HG02642 (cell line): ENCODE results near the gene IQUB.
A peak's percentile ranks its signal among the peaks of the same experiment; 100 is the strongest.
"Not testable (repeated sequence)": the region's sequence is repeated elsewhere in the genome, so short reads cannot be mapped to it uniquely, and the experiment has no call there.

Source experiments
- ATAC-seq: cut with Tn5 transposase; IDR thresholded peaks from one replicate; pipeline ENCODE4 v1.9.1; 2021; ENCODE audit warnings: mild to moderate bottlenecking; ENCODE audit not compliant: unreplicated experiment, poor library complexity

The IQUB gene

DNA sequence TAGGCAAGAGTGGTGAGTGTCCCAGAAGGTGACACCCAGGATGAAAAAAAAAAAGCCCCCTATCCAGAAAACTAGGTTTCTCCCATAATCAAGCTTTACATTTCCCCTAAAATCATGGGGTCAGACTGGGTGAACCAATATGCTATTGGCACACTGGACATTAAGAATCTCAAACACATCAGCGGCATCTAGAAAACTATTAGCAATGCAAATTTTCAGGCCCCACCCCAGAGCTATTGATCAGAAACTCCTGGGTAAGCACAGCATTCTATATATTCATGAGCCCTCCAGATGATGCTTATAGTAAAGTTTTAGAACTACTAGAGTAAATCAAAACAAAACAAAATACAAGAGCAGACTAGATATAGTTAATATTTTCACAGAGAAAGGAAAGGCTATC lies 36.4 kb downstream of the IQUB start:
- no peak for ATAC-seq

DNA sequence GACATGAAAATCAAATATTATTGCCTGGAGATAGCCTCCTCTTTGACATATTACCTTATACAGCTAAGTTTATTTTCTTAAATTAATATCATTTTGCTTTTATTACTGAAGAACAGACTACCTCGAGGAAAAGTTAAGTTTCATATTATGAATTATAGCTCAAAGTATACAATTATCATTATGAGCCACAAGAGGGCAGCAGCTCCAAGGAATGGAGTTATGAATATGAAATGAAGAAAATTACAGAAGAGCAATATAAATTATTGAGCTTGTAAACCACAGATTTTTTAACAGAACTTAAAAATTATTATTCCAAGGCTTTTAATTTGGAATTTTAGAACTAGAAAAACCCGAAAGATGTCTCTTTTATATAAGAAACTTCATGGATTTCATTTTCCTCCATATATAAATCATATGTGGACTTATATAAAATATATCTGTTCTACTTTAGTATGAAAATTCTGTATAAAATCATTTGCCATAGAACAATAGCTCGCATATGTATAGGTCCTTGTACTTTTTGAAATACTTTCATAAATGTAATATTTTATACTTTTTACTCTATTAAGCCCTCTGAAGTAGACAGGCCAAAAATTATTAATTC lies 40.1 kb downstream of the IQUB start:
- ATAC-seq: peak; percentile 67

DNA sequence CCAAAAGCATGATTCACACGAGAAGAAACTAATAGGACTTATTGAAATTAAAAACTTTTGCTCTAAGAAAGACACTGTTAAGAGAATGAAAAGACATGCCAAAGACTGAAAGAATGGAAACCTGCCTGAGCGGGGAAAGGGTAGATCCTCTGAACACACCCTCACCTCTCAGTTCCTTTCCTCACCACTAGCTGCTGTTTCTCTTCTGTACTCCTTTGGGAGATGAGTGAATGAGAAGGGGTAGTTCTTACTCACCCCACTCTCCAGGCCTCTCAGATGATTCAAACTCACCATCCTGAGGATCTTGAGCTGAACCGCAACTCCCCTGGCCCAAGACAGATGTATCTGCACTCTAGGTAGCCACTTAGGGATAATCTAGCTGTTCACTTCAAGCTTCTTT lies 41.9 kb downstream of the IQUB start:
- ATAC-seq: peak; percentile 87

DNA sequence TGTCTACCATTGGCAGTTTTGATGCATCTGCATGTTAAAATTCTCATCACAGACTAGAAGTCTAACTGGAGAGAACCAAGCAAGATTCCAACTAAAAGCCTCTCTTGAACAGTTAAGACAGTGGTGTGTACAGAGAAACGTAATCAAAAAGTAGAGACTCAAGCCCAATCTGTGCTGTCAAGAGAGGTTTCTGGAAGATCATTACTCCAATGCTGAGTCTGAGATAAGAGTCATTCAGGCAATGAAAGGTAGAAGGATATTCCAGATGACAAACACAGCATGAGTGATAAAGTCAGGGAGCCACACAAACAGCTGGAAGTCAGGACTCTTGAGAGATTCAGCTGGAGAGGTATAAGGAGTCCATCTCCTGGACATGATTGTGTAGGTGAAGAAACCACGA lies 48.7 kb downstream of the IQUB start:
- ATAC-seq: no peak

DNA sequence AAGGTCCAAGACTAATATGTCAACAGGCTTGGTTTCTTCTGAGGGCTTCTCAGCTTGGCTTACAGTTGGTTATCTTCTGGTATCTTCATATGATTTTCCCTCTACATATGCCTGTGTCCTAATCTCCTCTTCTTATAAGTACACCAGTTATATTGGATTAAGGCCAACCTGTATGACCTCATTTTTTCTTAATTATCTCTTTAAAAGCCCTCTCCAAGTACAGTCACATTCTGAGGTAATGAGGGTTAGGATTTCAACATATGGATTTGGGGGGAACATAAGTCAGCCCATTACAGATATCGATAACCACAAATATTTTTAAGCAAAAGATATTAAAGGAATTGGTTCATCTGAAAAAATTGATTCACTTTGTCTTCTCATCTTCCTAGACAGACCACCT lies 49.2 kb downstream of the IQUB start:
- no peak for ATAC-seq

DNA sequence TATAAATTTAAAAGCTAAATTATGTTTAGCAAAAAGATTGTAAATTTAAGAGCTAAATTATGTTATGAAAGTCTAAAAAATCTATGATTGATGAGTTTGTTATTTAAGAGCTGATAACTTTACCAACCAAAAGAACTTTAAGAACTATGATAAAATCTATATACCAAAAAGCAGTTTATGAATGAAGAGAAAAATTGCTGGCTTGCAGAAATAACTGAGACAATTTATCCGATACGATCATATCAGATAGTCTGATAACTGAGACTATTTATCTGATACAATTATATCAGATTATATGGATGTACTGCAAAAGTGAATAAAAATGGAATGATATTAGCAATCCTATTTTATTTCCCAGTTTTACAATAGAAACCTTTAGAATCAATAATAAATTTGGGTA lies 50.2 kb downstream of the IQUB start:
- ATAC-seq: no peak

DNA sequence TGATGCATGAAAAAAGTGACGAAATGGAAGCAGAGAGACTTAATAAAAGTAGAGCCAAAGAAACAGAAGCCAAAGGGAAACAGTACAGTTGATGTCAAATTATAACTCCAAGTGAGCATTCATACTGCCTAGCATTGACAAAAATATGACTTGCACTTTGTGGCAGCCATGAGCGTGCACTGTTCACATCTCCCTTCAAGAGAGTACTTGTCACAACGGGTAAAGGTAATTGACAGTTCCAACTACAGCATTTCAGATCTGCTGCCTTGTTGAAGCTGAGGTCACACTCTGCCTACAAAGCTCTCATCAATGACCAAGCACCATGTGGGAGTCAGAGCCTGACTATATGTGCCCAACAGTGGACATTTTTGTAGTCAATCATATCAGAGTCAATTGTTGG lies 54.3 kb downstream of the IQUB start:
- no peak for ATAC-seq

DNA sequence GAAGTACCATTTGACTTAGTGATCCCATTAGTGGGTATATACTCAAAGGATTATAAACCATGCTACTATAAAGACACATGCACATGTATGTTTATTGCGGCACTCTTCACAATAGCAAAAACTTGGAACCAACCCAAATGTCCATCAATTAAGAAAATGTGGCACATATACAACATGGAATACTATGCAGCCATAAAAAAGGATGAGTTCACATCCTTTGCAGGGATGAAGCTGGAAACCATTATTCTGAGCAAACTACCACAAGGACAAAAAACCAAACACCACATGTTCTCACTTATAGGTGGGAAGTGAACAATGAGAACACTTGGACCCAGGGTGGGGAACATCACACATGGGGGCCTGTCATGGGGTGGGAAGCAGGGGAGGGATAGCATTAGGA lies 56.3 kb downstream of the IQUB start:
- not testable (repeated sequence) for ATAC-seq

DNA sequence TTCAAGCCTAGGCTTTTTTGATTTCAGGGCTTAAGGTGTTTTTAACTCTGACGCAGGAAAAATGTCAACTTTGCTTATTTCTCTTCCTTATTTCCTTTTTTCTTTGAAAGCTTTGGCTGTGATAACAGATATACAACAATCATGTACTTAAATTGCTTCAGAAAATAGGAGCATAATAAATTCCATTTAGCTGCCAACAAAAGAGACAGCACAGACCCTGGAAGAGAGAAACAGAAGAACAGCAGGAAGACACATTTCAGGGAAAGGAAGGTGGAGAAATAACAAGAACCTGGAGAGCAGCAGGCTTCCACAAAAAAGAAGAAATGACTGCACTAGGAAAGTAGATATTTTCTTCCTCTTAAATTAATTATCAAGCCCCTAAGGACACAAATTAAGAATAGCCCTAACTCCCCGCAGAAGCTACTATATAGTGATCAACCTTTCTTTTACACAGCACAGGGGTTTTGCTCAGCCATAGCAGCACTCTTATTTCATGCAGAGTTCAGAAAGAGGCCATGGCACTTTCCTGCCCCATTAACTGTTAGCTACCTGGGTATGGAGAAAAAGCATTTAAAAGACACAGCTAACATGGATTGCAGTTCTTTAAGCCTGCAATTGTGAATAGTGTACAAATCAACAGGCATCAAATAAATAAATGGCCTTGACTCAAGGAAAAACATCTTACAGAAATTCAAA lies 61.5 kb downstream of the IQUB start:
- no peak for ATAC-seq

DNA sequence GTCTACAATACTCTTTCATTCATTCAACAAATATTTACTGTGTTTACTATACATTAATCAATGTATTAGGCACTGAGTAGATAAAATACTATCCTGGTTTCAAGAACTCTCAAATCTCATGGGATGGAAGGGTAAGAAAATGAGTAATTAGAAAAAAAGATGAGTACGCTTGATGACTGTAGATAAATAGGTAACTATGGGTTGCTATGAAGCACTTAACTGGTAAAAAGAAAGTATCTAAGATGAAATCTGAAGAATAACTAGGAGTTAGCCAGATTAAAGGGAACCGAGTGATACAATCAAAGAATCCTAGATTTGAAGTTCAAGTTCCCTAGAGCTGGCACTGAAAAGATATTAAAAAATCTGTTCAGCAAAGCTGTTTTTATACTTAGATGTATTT lies 62.1 kb downstream of the IQUB start:
- no peak for ATAC-seq

DNA sequence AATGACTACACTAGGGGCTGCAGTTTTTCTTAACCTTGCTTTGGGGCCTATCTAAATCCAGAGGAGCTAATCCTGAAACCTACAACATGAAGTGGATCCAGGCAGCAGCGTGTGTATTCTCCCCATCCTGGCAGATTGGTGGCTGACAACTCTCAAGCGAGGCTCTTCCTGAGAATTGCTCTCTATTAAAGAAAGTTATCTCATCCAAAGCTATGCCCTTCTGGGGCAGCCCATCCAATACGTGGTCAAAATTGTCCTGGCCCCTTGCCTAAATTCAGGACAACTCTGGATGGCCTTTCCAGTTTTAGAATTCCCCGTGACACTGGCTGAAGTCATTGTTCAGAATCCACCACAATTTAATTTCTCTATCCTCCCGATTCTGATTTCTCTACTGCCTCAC lies 66.1 kb downstream of the IQUB start:
- no peak for ATAC-seq

DNA sequence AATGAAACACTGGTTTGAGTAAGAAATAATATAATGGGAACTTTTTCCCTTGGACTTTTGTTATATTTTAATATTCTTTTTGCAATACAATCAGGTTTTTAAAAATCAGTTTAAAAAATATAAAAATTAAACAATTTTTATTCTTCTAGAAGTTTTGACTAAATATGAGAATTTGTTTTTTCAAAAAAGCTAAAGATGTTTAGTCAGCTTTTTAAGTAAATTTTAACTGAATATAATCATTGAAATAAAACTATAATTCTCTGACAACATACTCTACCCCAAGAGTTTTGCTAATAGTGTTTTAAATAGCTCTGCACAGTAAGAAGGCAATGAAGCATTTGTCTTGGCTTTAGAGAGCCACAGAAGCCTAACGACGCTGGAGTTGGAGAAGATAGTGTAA lies 70.5 kb downstream of the IQUB start:
- no peak for ATAC-seq

DNA sequence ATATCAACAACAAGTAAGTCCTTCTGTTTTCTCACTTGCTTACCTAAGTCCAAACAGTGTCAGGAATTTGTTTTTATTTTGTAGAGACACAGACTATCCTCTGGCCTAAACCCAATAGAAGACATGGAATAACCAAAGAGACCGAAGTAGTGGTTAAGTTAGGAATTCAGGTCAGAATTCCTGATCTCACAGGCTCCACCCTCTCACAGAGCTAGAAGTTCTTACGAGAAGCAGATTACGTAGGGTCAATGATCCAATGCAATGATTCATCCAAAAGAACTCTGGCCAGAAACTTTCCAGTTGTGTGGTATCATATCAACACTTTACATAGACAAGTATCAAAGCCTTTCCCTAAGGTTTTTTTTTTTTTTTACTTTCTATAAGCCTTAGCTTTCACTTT lies 73.8 kb downstream of the IQUB start:
- no peak for ATAC-seq

DNA sequence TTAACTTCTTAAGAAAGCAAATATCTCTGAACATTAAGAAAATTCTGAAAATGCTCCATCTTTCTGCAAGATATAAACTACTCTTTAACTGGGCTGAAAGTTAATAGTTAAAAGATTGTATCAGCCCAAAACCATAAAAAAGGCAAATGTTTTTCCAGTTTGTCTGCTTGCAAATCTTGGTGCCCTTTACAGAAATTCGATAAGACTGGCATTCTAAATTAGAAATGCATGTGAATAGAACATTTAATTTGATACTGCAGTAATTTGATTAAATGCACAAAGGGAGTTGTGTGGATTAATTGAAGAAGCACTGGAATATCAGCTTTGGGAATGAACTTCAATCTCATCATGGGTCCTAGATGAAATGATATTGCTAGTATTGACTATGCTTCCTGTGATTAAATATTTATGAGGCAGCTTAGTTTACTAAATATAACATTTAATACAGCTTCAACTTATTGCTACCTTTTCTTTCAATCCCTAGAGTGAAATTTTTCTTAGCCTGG lies 78.4 kb downstream of the IQUB start:
- no peak for ATAC-seq

DNA sequence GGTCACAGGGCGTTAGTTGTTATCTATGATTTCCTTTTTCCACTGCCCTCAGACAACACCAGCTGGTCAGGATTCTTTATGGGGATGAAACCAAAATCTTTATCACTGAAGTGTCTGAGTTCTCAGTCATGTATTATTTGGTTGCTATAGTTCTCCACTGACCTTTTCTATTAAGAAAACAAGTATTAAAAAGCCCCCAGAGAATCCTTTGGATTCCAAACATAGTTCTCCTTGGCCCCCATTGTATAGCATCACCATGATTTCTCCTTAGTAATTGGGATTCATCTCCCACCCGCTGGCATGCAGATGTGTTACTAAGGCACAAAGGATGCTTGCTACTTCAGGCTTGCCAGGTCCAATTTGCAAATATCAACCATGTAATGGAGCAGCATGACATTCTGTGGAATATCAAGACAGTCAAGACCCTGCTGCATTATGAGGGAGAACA lies 94.3 kb downstream of the IQUB start:
- ATAC-seq: no peak

DNA sequence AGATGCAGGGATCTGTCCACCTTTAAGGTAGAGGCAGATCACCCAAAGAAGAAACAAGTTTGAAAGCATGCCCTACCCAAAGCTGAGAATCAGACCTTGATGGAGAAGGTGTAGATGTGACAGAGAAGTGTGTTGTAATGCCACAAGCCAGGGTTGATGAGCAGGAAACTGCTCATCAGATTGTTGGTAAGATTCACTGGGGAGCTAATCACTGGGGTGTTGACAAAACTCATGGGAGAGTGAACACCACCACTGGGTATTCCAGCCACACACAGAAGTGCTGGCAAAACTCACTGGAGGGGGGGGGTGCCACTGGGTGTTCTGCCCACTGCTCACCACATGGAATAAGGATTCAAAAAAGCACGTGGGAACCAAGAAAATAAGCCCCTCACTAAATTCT lies 95.2 kb downstream of the IQUB start:
- no peak for ATAC-seq

DNA sequence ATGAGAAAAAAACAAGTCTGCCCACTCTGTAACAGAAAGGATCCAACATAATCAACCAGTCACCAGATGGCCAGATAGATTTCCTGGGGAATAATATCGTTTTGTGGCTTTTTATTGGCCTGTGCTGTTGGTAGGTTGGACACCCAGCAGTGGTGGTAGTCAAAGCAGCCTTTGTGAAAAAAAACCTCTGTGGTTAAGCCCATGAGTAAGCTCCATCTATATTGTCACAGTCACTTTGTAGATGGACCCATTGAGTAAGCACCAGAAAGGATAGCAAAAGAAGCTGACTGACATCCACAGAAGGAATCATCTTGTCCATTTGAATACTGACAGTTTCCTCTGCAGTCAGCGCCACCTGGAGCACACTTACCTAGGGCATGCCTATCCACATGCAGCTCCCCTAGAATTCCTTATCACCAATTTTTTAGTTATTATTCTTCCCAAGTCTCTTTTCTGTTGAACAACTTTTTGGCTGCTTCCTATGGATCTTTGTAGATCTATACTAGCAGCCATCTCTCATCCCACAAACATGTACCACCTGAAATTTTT lies 96.9 kb downstream of the IQUB start:
- ATAC-seq: no peak

DNA sequence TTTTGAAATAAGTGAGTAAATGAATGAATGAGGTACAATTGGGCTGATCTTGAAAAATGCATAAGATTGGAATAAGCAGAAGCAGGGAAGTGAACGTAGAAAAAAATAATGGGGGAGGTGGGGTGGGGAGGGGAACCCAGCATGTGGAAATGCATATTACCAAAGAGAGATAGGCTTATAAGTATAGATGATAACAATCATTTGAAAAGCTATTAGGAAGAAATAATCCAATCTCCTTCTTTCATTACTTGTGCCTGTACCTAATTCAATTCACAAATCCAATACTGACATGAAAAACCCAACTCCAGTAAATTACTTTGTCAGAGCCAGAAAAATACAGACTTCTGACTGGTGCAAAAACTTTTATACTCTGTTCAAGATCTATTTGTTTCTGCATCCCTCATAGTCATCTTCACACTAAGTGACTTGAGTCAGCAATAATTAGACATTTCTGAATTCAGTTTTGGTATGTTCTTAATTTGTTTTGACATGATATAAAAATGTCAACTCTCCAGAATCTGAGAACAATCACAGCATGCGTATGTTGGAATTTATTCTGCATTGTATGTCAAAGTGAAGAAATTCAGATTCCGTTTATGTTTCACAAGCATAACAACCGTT lies 99.2 kb downstream of the IQUB start:
- no peak for ATAC-seq

DNA sequence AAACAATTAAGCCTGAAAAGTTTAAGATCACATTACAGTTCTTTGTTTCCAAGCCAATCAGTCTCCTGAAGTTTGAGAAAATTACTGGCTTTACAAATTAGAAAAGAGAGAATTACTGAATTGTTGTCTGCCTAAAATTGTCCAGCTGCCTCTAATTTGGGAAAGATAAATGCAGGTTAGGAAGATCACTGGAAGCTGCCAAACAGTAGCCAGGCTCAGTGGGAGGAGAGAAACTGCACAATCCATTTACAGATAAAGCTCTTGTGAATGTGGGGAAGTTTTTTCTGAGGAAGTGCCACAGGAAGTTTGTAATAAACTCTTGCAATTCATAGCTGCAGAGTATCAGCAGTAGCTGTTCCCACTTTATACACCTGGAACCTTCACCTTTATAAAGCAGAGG lies 100.7 kb downstream of the IQUB start:
- ATAC-seq: no peak

DNA sequence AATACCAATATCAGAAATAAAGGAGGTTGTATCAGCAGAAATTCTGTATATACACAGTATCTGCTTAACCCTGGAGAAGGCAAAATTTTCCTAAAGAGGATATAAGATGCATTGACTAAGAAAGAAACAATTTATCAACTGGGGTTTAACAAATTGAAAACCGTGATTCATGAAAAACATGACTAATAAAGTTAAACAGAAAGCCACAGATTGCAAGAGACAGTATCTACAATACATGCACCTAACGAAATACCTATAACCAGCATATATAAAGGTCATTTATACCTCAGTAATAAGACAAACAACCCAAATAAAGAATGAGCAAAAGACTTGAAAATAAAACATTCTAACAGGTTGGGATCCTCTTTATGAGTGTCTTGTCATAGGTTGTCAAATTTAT lies 101.8 kb downstream of the IQUB start:
- ATAC-seq: no peak

DNA sequence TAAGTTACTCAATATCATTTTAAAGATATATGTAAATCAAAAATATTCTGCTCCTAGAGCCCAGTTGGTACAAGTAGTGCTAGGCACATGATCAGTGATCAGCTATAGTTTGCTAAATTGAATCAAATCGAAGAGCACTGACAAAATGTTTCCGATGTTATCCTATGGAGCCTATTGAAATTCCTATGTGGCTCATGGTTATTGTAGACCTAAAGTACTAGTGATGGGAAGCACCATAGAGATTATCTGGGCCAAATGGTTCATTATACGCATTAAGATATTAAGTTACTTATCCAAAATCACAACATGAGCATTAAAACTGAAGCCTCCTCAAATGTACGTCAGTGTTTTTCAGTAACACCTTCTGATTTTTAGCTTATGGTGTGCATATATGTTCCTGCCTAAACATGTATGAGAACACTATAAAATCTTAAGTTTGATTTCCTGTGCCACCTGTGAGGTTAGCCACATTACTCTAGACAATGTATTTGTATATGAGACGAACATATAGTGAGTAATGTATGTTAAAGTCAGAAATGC lies 103.2 kb downstream of the IQUB start:
- ATAC-seq: no peak
